HepG2 (cell line): ENCODE results near the gene GYS2. TPM values are rescaled to one million over a fixed set of nuclear protein-coding genes. Genes with fewer than 3 reads are reported as not detected.

Experiments used
- EED ChIP-seq: sonication (generic); formaldehyde crosslinking; IDR thresholded peaks from 2 replicates; pipeline ENCODE4 v1.5.0; 2020; ENCODE audit warnings: mild to moderate bottlenecking, missing genetic modification reagents
- LBX2 ChIP-seq: sonication (generic); formaldehyde crosslinking; IDR thresholded peaks from 2 replicates; pipeline ENCODE4 v1.5.0; 2020; ENCODE audit warnings: missing genetic modification reagents, mild to moderate bottlenecking, borderline replicate concordance
- MXD1 ChIP-seq: sonication (generic); formaldehyde crosslinking; IDR thresholded peaks from 2 replicates; pipeline ENCODE4 v1.4.0; 2020; ENCODE audit warnings: mild to moderate bottlenecking, missing genetic modification reagents
- PHF8 ChIP-seq: sonication (generic); formaldehyde crosslinking; IDR thresholded peaks from 2 replicates; pipeline ENCODE4 v1.5.0; 2020; ENCODE audit warnings: missing genetic modification reagents
- SIN3A ChIP-seq: IDR thresholded peaks from 2 replicates; pipeline ENCODE4 v1.6.1; 2011; ENCODE audit warnings: low read depth, mild to moderate bottlenecking, control low read depth, low read length, borderline replicate concordance
- SSRP1 ChIP-seq: IDR thresholded peaks from 2 replicates; pipeline ENCODE4 v1.6.1; 2016; ENCODE audit warnings: control low read depth
- ZBTB26 ChIP-seq: IDR thresholded peaks from 2 replicates; pipeline ENCODE4 v1.6.1; 2016; ENCODE audit warnings: missing compliant biosample characterization, missing genetic modification reagents, borderline replicate concordance
- ZFP1 ChIP-seq: IDR thresholded peaks from 2 replicates; pipeline ENCODE4 v1.6.1; 2016
- ZFP91 ChIP-seq: sonication (generic); formaldehyde crosslinking; IDR thresholded peaks from 2 replicates; pipeline ENCODE4 v1.9.0; 2022; ENCODE audit warnings: missing genetic modification reagents, mild to moderate bottlenecking, borderline replicate concordance
- ZFY ChIP-seq: sonication (generic); formaldehyde crosslinking; IDR thresholded peaks from 2 replicates; pipeline ENCODE4 v1.4.0; 2020; ENCODE audit warnings: missing genetic modification reagents
- ZNF224 ChIP-seq: sonication (generic); formaldehyde crosslinking; IDR thresholded peaks from 2 replicates; pipeline ENCODE4 v1.5.0; 2020; ENCODE audit warnings: mild to moderate bottlenecking, missing genetic modification reagents
- ZNF407 ChIP-seq: sonication (generic); formaldehyde crosslinking; IDR thresholded peaks from one replicate; pipeline ENCODE4 v1.5.1; 2020; ENCODE audit warnings: mild to moderate bottlenecking, missing genetic modification reagents; ENCODE audit errors: not compliant biosample characterization
- ZNF615 ChIP-seq: sonication (generic); formaldehyde crosslinking; IDR thresholded peaks from 2 replicates; pipeline ENCODE4 v1.5.0; 2020; ENCODE audit warnings: mild to moderate bottlenecking, missing genetic modification reagents, borderline replicate concordance
- polyA plus RNA-seq, 8 experiments: library from polyadenylated mRNA; depleted of rRNA in 3 of 8; stranded (reverse) in 7 of 8; unstranded in 1 of 8; fragments of >200 nt; fragmentation: Illumina TruSeq in 4 of 8; extraction: Trizol in 4 of 8; gene quantifications; 2 replicates each; pipeline versions ENCODE4 v1.2.1 to v1.2.3, GENCODE V29; 2011 to 2016; ENCODE audit warnings: low read depth in 4 of 8, missing spikeins in 1 of 8, mixed read lengths in 1 of 8; ENCODE audit not compliant: insufficient read depth in 1 of 8
- total RNA-seq, 5 experiments: library from RNA; depleted of rRNA; stranded (reverse); fragments of >200 nt; fragmentation: Illumina TruSeq; extraction: Trizol; gene quantifications; 2 replicates each; pipeline ENCODE4 v1.2.3, GENCODE V29; 2016; ENCODE audit warnings: low read depth in 1 of 5

GYS2 gene
- total and polyA plus RNA-seq, 2 of the 13 experiments (the other 11 are each of a cell fraction or from before 2014, with no cell fraction given): not detected

GRCh38 chr12:21501258-21502163 is 103.1 kb downstream of the GYS2 start, which contains the start of the genes GOLT1B and RECQL (continued):
- TF ChIP-seq ZNF407 (CRISPR knock-in tag) (peak; percentile 40), LBX2 (CRISPR knock-in tag) (0 out of 2 replicates have a peak, but pooled peaks have one; percentile 60), MXD1 (CRISPR knock-in tag) (peak; percentile 35; the same call in 1 of the 2 replicates), ZFP91 (CRISPR knock-in tag) (peak; percentile 80; the same call in 1 of the 2 replicates), SIN3A (peak; percentile 100), PHF8 (CRISPR knock-in tag) (peak; percentile 85), ZBTB26 (CRISPR knock-in tag) (0 out of 2 replicates have a peak, but pooled peaks have one; percentile 32), ZFP1 (0 out of 2 replicates have a peak, but pooled peaks have one; percentile 21), ZNF224 (CRISPR knock-in tag) (peak; percentile 67; the same call in 1 of the 2 replicates), EED (CRISPR knock-in tag) (0 out of 2 replicates have a peak, but pooled peaks have one; percentile 82), ZFY (CRISPR knock-in tag) (peak; percentile 78), ZNF615 (0 out of 2 replicates have a peak, but pooled peaks have one; percentile 52), SSRP1 (CRISPR knock-in tag) (0 out of 2 replicates have a peak, but pooled peaks have one; percentile 38)
